GM10266 (cell line): ENCODE measurements around the gene PER1.

ENCODE experiments used
- DNase-seq: peaks from one replicate; pipeline ENCODE4 v3.0.0; 2012; ENCODE audit errors: extremely low spot score
- TF ChIP-seq, protein P1 (sequence below): IDR thresholded peaks from 2 replicates; pipeline ENCODE4 v1.5.1; 2012; ENCODE audit warnings: mild to moderate bottlenecking, low read depth; ENCODE audit not compliant: control insufficient read depth, insufficient read depth; ENCODE audit errors: missing control alignments

Gene PER1

DNA sequence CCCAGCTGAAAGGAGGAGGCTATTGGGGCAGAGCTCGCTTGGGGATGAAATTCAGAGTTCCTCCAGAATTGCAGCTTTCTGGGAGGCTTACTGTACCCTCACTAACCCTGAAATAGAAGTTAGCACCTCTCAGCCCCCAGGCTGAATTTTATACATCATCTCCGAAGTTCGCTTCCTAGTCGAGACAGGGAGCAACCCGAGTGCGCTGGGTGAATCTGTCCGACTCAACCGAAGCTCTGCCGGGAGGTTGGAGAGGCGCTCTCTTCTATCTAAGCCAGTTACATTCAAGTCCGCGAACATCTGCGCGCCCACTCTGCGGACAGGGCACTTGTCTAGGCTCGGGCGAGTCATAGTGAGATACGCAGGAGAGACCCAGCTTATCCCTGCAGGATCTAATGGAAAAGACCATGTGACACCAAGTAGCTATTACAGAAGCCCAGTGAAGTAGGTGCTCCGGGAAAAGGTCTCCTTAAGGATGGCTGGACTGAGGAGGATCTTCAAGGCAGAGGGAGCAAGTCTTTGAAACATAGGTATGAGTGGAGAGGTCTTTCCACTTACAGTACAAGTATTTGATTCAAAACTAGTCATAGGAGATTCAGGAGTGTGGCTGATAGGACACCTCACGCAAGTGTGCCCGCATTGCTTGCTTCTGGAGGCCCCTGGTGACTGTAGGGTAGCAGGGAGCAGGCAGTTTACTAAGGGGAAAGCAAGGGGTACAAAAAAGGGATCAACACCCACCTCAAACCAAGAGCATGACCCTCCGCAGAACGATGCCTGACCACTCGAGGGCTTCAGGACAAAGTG is 27.7 kb downstream of the PER1 start:
- DNase-seq: no peak
- TF ChIP-seq, protein P1, sequence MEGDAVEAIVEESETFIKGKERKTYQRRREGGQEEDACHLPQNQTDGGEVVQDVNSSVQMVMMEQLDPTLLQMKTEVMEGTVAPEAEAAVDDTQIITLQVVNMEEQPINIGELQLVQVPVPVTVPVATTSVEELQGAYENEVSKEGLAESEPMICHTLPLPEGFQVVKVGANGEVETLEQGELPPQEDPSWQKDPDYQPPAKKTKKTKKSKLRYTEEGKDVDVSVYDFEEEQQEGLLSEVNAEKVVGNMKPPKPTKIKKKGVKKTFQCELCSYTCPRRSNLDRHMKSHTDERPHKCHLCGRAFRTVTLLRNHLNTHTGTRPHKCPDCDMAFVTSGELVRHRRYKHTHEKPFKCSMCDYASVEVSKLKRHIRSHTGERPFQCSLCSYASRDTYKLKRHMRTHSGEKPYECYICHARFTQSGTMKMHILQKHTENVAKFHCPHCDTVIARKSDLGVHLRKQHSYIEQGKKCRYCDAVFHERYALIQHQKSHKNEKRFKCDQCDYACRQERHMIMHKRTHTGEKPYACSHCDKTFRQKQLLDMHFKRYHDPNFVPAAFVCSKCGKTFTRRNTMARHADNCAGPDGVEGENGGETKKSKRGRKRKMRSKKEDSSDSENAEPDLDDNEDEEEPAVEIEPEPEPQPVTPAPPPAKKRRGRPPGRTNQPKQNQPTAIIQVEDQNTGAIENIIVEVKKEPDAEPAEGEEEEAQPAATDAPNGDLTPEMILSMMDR: no peak

DNA sequence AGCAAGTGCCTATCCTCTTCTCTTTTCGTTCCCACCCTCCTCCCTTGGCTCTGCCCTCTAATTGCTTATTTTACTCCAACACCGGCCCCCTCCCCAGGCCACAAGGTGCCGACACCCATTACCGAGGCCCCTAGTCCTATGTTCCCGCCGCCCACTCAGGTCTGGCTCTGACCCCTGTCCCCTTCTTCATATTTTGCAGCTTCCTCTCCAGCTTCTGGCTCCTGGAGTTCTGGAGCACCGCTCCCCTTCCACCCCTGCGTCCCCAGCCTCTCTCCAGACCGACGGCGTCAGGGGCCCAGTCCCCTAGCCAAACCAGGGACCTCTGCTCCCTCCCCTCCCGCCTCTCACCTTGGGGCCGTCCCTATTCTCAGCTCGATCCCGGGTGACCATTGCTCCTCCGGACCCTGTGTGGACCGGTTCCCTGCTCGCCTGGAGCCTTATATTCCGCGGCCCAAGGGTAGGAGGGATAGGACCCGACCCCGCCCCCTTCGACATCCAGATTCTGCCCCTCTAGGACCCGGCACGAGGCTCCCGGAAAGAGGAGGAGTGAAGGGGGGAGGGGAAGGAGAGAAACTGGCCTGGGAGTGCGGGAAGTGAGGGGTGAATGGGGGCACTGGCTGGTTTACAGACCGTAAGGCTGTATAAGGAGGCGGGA is 28.4 kb downstream of the PER1 start, which contains the start of gene HES7:
Gene HES7 (minus strand): TSS at position 412 of the 655 bp plus-strand sequence. CDS start 22 bp downstream, at position 390.
- TF ChIP-seq, protein P1: no peak
- no peak for DNase-seq

DNA sequence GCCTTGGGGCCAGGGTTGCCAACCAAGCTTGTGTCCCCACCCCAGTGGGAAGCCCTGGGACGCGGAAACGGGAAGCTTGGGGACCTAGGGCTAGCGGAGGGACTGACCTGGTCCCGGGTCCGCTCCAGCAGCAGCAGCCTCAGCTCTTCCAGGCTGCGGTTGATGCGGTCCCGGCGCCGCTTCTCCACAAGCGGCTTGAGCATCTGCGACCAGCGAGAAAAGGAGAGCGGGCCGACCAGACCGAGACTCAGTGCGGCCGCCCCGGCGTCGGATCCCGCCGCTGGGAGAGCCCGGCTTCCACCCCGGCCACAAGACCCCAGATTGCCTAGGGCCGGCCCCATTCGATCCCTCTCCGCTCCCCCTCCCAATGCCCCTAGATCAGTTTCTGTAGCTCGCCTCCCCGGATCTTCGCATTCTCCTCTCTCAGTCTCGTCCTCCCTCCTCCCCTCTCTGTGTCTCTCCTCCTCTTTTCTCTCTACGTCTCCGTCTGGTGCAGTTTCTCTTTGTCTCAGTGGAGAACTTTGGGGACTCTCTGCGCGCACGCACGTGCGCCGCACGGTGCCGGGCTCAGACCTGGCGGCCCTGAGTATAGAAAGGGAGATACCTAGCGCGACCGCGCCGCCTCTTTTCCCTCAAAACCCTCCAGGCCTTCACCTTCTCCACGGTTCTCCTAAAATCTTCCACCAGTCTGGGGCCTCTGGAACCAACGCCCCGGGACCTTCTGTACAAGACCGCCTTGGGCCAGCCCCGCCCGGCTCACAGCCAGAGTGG is 29.1 kb downstream of the PER1 start:
- TF ChIP-seq, protein P1: no peak
- DNase-seq: no peak

DNA sequence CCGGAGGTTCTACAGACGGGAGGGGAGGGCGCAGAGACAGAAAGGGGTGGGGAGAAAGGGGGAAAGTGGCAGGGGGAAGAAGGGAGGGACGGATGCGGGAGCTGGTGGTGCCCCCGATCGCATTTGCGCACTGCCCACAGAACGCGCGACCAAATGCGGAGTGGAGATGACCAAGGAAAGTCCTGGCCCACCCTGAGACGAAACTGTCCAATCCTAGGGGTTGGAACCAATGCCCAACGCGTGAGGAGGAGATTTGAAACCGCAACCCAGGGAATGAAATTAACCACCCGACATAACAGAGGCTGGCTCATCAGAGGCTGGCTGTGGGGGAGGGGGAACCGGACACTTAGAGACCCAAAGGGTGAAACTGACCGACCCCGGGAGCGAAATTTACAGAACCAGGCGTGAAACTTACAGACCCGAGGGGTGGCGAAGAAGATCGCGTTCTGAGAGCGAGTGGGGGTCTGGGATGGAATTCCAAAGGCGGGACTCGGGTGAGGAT is 29.7 kb downstream of the PER1 start:
- DNase-seq: no peak
- TF ChIP-seq, protein P1: no peak

DNA sequence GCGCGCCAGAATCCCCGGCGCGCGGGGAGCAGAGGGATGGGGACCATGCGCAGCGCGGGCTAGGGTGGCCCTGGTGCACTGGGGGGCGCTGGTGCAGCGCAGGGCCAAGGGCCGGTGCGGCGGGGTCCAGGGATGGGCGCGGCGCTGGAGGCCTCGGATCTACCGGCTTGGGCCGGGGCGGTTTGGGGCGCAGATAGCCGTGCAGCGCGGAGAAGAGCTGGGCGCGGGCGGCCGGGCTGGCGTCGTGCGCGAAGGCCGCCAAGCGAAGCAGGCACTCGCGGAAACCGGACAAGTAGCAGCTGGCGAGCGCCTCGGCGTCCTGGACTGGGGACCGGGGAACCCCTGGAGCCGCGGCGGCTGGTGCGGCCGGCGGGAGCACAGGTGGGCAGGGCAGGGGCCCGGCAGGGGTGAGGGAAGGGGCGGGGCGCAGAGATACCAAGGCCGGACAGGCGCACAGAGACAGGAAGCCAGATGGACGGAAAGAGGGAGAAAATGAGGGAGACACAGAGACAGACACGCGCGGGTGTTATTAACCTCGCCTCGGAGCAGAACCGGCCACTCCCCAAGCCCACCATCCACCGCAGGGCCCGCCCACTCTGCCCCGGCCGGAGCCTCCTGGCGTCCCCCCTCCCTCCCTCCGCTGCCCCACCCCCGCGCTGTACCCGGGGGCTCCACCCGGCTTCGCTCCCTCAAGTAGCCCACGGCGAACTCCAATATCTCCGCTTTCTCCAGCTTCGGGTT is 30.4 kb downstream of the PER1 start:
- TF ChIP-seq, protein P1: peak; percentile 93
- DNase-seq: peak; percentile 82

DNA sequence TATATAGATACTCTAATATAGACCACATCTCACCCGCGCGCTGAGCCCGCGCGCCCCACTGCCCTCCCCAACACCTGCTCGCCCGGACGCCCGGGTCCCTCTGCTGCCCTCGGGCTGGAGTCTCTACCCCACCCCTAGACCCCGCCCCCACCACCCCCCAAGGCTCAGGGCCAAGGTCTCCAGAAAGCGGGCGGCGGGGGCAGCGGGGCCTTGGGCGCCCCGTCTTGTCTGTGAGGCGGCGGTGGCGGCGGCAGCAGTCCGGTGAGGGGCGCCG is 30.9 kb downstream of the PER1 start:
- TF ChIP-seq, protein P1: no peak
- DNase-seq: no peak
